ENCODE results near the gene ZNF628. TPM values are rescaled to one million over a fixed set of nuclear protein-coding genes. Genes with fewer than 3 reads are reported as not detected.

ZNF628 gene
- total and polyA plus RNA-seq, 12 donors: 2.5 to 7.8 (median 4.8) TPM

DNA sequence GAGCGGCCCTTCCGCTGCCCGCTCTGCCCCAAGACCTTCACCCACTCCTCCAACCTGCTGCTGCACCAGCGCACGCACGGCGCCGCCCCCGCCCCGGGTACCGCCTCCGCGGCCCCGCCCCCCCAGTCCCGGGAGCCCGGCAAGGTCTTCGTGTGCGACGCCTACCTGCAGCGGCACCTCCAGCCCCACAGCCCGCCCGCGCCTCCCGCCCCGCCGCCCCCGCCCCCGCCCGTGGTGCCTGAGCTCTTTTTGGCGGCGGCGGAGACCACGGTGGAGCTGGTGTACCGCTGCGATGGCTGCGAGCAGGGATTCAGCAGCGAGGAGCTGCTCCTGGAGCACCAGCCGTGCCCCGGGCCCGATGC is 5.4 kb downstream of the ZNF628 start:
- H3K4me1 ChIP-seq: peaks cover 20 to 67% (median 47%) of the 10 kb centered on the region in 9 donors
- ATAC-seq: no peak

DNA sequence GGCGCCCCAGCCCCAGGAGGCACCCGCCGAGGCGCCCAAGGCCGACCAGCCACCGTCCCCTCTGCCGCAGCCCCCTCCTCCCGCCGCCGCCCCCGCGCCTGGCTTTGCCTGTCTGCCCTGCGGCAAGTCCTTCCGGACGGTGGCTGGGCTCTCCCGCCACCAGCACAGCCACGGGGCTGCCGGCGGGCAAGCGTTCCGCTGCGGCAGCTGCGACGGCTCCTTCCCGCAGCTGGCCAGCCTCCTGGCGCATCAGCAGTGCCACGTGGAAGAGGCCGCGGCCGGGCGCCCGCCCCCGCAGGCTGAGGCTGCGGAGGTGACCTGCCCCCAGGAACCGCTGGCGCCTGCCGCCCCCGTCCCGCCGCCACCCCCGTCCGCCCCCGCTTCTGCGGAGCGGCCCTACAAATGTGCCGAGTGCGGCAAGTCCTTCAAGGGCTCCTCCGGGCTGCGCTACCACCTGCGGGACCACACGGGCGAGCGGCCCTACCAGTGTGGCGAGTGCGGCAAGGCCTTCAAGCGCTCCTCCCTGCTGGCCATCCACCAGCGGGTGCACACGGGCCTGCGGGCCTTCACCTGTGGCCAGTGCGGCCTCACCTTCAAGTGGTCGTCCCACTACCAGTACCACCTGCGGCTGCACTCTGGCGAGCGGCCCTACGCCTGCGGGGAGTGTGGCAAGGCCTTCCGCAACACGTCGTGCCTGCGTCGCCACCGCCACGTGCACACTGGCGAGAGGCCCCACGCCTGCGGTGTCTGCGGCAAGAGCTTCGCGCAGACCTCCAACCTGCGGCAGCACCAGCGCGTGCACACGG is 5.9 kb downstream of the ZNF628 start:
- WGBS, 2 donors: 92 to 93% methylated on average over 50 to 83 of the region's 83 CpGs
- H3K4me3 ChIP-seq: no peak overlapping the region
- no peaks in the 10 kb centered on the region for H3K27me3 ChIP-seq
- intact Hi-C loops (cut with DNase I): no loop called here
- peaks cover 25 to 70% (median 51%) of the 10 kb centered on the region in 9 donors for H3K4me1 ChIP-seq
- no peak for ATAC-seq
- peaks cover 0 to 26% (median 10%) of the 10 kb centered on the region in 9 donors for H3K36me3 ChIP-seq
- no peak overlapping the region for H3K27ac ChIP-seq
- DNase-seq: peak in 1 of 2 donors; percentile 18
- TF ChIP-seq, protein P1, sequence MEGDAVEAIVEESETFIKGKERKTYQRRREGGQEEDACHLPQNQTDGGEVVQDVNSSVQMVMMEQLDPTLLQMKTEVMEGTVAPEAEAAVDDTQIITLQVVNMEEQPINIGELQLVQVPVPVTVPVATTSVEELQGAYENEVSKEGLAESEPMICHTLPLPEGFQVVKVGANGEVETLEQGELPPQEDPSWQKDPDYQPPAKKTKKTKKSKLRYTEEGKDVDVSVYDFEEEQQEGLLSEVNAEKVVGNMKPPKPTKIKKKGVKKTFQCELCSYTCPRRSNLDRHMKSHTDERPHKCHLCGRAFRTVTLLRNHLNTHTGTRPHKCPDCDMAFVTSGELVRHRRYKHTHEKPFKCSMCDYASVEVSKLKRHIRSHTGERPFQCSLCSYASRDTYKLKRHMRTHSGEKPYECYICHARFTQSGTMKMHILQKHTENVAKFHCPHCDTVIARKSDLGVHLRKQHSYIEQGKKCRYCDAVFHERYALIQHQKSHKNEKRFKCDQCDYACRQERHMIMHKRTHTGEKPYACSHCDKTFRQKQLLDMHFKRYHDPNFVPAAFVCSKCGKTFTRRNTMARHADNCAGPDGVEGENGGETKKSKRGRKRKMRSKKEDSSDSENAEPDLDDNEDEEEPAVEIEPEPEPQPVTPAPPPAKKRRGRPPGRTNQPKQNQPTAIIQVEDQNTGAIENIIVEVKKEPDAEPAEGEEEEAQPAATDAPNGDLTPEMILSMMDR (IDR thresholded peaks at IDR 0.05): no peak
- H3K9me3 ChIP-seq: no peaks in the 10 kb centered on the region

More for the DNA sequence above, 5.4 kb downstream of the ZNF628 start:
- WGBS, 2 donors: 71 to 81% methylated on average over 35 to 40 of the region's 40 CpGs
- Histone ChIP-seq H3K4me3 (no peak overlapping the region), H3K27ac (no peak overlapping the region), H3K36me3 (peaks cover 0 to 26% (median 10%) of the 10 kb centered on the region in 9 donors), H3K9me3 (no peaks in the 10 kb centered on the region), H3K27me3 (no peaks in the 10 kb centered on the region)
- intact Hi-C loops (cut with DNase I): no loop called here
- TF ChIP-seq, protein P1 (IDR thresholded peaks at IDR 0.05): no peak
- DNase-seq: peak in 1 of 2 donors; percentile 5

DNA sequence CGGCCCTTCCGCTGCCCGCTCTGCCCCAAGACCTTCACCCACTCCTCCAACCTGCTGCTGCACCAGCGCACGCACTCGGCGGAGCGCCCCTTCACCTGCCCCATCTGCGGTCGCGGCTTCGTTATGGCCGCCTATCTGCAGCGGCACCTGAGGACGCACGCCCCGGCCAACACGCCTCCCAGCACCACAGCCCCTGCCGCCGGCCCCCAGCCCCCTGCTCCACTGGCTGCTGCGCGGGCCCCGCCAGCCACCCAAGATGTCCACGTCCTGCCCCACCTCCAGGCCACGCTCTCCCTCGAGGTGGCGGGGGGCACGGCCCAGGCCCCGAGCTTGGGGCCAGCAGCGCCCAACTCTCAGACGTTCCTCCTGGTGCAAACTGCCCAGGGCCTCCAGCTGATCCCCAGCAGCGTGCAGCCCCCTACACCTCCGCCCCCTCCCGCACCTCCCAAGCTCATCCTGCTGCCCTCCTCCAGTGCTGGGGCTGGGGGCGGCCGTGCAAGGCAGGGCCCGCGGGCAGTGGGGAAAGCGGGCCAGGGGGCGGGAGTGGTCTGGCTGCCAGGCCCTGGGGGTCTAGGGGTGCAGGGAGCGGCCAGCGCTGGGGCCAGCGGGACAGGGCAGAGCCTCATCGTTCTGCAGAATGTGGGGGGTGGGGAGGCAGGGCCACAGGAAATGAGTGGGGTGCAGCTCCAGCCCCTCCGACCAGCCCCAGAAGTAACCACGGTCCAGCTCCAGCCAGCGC is 6.7 kb downstream of the ZNF628 start:
- intact Hi-C loops (cut with DNase I): no loop called here
- ATAC-seq (no peak), DNase-seq (no peak)
- no peak overlapping the region for H3K27ac ChIP-seq
- 90% methylated on average over 39 to 47 of the region's 47 CpGs for WGBS, 2 donors
- H3K9me3 ChIP-seq: no peaks in the 10 kb centered on the region
- no peak overlapping the region for H3K4me3 ChIP-seq
- peaks cover 0 to 26% (median 10%) of the 10 kb centered on the region in 9 donors for H3K36me3 ChIP-seq
- H3K4me1 ChIP-seq: peaks cover 27 to 70% (median 50%) of the 10 kb centered on the region in 9 donors
- no peaks in the 10 kb centered on the region for H3K27me3 ChIP-seq
- TF ChIP-seq, protein P1 (IDR thresholded peaks at IDR 0.05): no peak

DNA sequence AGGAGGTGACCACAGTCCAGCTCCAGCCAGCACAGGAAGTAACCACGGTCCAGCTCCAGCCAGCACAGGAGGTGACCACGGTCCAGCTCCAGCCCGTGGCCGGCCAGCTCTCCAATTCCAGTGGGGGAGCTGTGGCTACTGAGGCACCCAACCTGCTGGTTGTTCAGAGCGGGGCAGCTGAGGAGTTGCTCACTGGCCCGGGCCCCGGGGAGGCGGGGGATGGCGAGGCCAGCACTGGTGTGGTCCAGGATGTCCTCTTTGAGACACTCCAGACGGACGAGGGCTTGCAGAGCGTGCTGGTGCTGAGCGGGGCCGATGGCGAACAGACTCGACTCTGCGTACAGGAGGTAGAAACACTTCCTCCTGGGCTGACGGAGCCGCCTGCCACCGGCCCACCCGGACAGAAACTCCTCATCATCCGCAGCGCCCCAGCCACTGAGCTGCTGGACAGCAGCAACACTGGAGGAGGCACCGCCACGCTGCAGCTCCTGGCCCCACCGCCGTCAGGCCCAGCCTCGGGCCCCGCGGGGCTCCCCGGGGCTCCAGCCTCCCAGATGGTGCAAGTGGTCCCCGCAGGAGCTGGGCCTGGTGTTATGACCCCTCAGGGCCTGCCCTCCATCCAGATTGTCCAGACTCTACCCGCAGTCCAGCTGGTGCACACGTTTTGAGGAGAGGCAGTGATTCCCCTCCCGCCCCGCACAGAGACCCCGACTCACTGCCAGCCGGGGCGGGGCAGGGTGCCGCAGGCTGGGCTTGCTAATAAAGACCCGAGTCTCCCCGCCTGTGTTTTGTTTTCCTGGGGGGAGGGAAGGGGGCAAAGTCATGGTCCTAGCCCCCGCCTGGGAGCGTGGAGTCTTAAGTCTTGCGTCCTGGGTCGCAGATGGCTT is 7.5 kb downstream of the ZNF628 start:
- H3K27me3 ChIP-seq: no peaks in the 10 kb centered on the region
- H3K4me3 ChIP-seq: peak overlapping the region; percentile 53 to 72 (median 66)
- H3K4me1 ChIP-seq: peaks cover 27 to 69% (median 48%) of the 10 kb centered on the region in 9 donors
- ATAC-seq (no peak), DNase-seq (peak in 1 of 2 donors; percentile 14)
- TF ChIP-seq, protein P1 (IDR thresholded peaks at IDR 0.05): no peak
- H3K9me3 ChIP-seq: no peaks in the 10 kb centered on the region
- intact Hi-C loops (cut with DNase I): no loop called here
- peaks cover 0 to 26% (median 10%) of the 10 kb centered on the region in 9 donors for H3K36me3 ChIP-seq
- H3K27ac ChIP-seq: peak overlapping the region in 8 of 10 donors; percentile 82 to 95 (median 88)
- WGBS, 2 donors: 63 to 64% methylated on average over 46 of the region's 46 CpGs

Data from heart right ventricle (tissue), 16 donors.